ENCODE results near the gene SEPTIN5. TPM values are rescaled to one million over a fixed set of nuclear protein-coding genes. Genes with fewer than 3 reads are reported as not detected.
A peak's percentile ranks its signal among the peaks of the same experiment; 100 is the strongest.

Gene SEPTIN5
- total RNA-seq, 3 donors from 2014 or later, result 1.2 to 17.8 (median 2.7) TPM

- TF ChIP-seq CTCF (IDR thresholded peaks at IDR 0.05), result no peak
These were observed 43.1 kb downstream of the SEPTIN5 start for GRCh38 chr22:19757140-19757984.

GRCh38 chr22:19757985-19758895 is 43.9 kb downstream of the SEPTIN5 start:
- TF ChIP-seq CTCF (IDR thresholded peaks at IDR 0.05), result no peak
- intact Hi-C loops (cut with DNase I, micrococcal nuclease), result no loop called here
- Histone ChIP-seq H3K4me3 (no peak overlapping the region), H3K9me3 (no peaks in the 10 kb centered on the region), H3K36me3 (ENCODE audit: low read depth) (no peaks in the 10 kb centered on the region), H3K4me1 (ENCODE audit: low read depth) (peaks cover 7% of the 10 kb centered on the region)
- DNase-seq, result no peak
- no peak for ATAC-seq

More at GRCh38 chr22:19757140-19757984, 43.1 kb downstream of the SEPTIN5 start:
- ATAC-seq, result peak; percentile 45
- H3K4me1 ChIP-seq (ENCODE audit: low read depth), result peaks cover 7% of the 10 kb centered on the region
- no peaks in the 10 kb centered on the region for H3K36me3 ChIP-seq (ENCODE audit: low read depth)
- peak in 1 of 3 donors; percentile 14 for DNase-seq
- H3K4me3 ChIP-seq, result no peak overlapping the region
- no peaks in the 10 kb centered on the region for H3K9me3 ChIP-seq
- intact Hi-C loops (cut with DNase I, micrococcal nuclease), result no loop called here

- Histone ChIP-seq H3K4me3 (no peak overlapping the region), H3K36me3 (ENCODE audit: low read depth) (no peaks in the 10 kb centered on the region), H3K9me3 (no peaks in the 10 kb centered on the region), H3K4me1 (ENCODE audit: low read depth) (peaks cover 7% of the 10 kb centered on the region)
- intact Hi-C loops (cut with DNase I, micrococcal nuclease), result no loop called here
- ATAC-seq (no peak), DNase-seq (no peak)
- TF ChIP-seq CTCF (IDR thresholded peaks at IDR 0.05), result no peak
These were observed 44.7 kb downstream of the SEPTIN5 start for GRCh38 chr22:19758896-19759426.

GRCh38 chr22:19759427-19760057 is 45.2 kb downstream of the SEPTIN5 start:
- Histone ChIP-seq H3K9me3 (no peaks in the 10 kb centered on the region), H3K36me3 (ENCODE audit: low read depth) (no peaks in the 10 kb centered on the region), H3K4me3 (no peak overlapping the region), H3K4me1 (ENCODE audit: low read depth) (peaks cover 7% of the 10 kb centered on the region)
- intact Hi-C loops (cut with DNase I, micrococcal nuclease), result no loop called here
- DNase-seq, result no peak
- no peak for TF ChIP-seq CTCF (IDR thresholded peaks at IDR 0.05)
- no peak for ATAC-seq
